HG03571 (cell line): Measurements from ENCODE around the gene CGB5.
A peak's percentile ranks its signal among the peaks of the same experiment; 100 is the strongest.

Experiments used
- ATAC-seq: cut with Tn5 transposase; IDR thresholded peaks from one replicate; pipeline ENCODE4 v1.9.1; 2021; ENCODE audit not compliant: unreplicated experiment

Gene CGB5

GRCh38 chr19:49085020-49085867 is 41.6 kb downstream of the CGB5 start, which contains the start of gene SNRNP70:
Gene SNRNP70, plus strand, starts transcription at chr19:49085451. Its CDS starts 964 bp downstream, at chr19:49086415.
- ATAC-seq: peak; percentile 73

DNA sequence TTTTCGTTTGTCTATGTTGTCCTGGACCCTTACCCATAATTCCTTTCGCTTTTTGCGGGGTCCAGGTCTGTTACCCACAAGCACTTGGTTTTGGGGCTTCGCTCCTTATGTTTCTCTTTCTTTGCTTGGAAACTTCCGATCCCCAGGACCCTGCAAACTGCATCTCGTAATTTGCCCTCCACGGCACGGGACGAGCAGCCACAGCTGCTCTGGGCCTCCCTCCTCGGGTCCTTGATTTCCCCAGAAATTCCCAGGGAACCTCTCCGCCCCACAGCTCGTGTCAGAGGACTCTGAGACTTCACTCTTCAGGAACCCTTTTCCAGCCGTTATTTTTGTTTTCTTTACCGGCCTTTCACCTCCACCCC is 42.2 kb downstream of the CGB5 start:
- ATAC-seq: no peak

GRCh38 chr19:49086296-49086695 is 42.6 kb downstream of the CGB5 start:
- ATAC-seq: no peak

- no peak for ATAC-seq
Measured at GRCh38 chr19:49091391-49092038, 47.9 kb downstream of the CGB5 start.

DNA sequence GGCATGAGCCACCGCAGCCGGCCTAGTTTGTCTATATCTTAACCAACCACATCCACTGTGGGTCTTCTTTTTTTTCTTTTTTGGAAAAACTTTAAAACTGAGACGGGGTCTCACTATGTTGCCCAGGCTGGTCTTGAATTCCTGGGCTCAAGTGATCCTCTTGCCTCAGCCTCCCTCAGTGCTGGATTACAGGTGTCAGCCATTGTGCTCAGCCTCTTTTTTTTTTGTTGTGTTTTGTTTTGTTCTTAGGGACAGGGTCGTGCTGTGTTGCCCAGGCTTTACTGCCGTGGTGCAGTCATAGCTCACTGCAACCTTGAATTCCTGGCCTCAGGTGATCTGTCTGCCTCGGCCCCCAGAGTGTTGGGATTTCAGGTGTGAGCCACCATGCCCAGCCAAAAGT is 49.0 kb downstream of the CGB5 start:
- ATAC-seq: no peak
